ENCODE measurements around the gene PNMA6A. TPM values are rescaled to one million over a fixed set of nuclear protein-coding genes. Genes with fewer than 3 reads are reported as not detected.
"Not testable (repeated sequence)": the region's sequence is repeated elsewhere in the genome, so short reads cannot be mapped to it uniquely, and the experiment has no call there.

The PNMA6A gene
- total and polyA plus RNA-seq, 9 of the 15 experiments (the other 6 are each of a cell fraction or from before 2014, with no cell fraction given): 0.10 to 6.9 (median 1.3) TPM

DNA sequence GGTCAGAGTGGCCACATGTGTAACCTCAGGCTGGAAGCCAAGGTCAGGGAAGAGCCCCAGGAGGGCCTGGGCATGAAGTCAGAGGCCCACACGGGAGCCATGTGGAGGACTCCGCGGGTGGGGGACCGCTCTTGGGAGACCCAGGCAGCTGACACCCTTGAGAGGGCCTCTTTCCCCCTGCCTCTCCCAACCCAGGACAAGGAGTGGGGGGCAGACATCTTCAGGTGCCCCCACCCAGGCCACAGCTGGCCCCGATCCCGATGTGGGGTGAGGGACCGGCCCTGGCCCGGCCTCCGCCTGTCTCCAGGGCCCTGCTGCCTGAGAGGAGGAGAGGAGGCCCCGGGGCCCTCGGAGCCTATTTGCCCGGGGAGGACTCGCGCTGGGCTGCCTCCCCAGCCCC, 3.1 kb downstream of the PNMA6A start (continued):
- TF ChIP-seq, protein P1, sequence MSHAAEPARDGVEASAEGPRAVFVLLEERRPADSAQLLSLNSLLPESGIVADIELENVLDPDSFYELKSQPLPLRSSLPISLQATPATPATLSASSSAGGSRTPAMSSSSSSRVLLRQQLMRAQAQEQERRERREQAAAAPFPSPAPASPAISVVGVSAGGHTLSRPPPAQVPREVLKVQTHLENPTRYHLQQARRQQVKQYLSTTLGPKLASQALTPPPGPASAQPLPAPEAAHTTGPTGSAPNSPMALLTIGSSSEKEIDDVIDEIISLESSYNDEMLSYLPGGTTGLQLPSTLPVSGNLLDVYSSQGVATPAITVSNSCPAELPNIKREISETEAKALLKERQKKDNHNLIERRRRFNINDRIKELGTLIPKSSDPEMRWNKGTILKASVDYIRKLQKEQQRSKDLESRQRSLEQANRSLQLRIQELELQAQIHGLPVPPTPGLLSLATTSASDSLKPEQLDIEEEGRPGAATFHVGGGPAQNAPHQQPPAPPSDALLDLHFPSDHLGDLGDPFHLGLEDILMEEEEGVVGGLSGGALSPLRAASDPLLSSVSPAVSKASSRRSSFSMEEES (CRISPR knock-in tag; IDR thresholded peaks at IDR 0.05): no peak
- TF ChIP-seq PTTG1 (tag; IDR thresholded peaks at IDR 0.05; ENCODE audit: low read depth) (no peak), MBD2 (IDR thresholded peaks at IDR 0.05; ENCODE audit: borderline replicate concordance, low read depth) (no peak), GABPB2 (CRISPR knock-in tag; conservative IDR thresholded peaks at IDR 0.05) (no peak), EP400 (IDR thresholded peaks at IDR 0.05) (no peak), EGR1 (conservative IDR thresholded peaks at IDR 0.05) (no peak)
- TF ChIP-seq, protein P2, sequence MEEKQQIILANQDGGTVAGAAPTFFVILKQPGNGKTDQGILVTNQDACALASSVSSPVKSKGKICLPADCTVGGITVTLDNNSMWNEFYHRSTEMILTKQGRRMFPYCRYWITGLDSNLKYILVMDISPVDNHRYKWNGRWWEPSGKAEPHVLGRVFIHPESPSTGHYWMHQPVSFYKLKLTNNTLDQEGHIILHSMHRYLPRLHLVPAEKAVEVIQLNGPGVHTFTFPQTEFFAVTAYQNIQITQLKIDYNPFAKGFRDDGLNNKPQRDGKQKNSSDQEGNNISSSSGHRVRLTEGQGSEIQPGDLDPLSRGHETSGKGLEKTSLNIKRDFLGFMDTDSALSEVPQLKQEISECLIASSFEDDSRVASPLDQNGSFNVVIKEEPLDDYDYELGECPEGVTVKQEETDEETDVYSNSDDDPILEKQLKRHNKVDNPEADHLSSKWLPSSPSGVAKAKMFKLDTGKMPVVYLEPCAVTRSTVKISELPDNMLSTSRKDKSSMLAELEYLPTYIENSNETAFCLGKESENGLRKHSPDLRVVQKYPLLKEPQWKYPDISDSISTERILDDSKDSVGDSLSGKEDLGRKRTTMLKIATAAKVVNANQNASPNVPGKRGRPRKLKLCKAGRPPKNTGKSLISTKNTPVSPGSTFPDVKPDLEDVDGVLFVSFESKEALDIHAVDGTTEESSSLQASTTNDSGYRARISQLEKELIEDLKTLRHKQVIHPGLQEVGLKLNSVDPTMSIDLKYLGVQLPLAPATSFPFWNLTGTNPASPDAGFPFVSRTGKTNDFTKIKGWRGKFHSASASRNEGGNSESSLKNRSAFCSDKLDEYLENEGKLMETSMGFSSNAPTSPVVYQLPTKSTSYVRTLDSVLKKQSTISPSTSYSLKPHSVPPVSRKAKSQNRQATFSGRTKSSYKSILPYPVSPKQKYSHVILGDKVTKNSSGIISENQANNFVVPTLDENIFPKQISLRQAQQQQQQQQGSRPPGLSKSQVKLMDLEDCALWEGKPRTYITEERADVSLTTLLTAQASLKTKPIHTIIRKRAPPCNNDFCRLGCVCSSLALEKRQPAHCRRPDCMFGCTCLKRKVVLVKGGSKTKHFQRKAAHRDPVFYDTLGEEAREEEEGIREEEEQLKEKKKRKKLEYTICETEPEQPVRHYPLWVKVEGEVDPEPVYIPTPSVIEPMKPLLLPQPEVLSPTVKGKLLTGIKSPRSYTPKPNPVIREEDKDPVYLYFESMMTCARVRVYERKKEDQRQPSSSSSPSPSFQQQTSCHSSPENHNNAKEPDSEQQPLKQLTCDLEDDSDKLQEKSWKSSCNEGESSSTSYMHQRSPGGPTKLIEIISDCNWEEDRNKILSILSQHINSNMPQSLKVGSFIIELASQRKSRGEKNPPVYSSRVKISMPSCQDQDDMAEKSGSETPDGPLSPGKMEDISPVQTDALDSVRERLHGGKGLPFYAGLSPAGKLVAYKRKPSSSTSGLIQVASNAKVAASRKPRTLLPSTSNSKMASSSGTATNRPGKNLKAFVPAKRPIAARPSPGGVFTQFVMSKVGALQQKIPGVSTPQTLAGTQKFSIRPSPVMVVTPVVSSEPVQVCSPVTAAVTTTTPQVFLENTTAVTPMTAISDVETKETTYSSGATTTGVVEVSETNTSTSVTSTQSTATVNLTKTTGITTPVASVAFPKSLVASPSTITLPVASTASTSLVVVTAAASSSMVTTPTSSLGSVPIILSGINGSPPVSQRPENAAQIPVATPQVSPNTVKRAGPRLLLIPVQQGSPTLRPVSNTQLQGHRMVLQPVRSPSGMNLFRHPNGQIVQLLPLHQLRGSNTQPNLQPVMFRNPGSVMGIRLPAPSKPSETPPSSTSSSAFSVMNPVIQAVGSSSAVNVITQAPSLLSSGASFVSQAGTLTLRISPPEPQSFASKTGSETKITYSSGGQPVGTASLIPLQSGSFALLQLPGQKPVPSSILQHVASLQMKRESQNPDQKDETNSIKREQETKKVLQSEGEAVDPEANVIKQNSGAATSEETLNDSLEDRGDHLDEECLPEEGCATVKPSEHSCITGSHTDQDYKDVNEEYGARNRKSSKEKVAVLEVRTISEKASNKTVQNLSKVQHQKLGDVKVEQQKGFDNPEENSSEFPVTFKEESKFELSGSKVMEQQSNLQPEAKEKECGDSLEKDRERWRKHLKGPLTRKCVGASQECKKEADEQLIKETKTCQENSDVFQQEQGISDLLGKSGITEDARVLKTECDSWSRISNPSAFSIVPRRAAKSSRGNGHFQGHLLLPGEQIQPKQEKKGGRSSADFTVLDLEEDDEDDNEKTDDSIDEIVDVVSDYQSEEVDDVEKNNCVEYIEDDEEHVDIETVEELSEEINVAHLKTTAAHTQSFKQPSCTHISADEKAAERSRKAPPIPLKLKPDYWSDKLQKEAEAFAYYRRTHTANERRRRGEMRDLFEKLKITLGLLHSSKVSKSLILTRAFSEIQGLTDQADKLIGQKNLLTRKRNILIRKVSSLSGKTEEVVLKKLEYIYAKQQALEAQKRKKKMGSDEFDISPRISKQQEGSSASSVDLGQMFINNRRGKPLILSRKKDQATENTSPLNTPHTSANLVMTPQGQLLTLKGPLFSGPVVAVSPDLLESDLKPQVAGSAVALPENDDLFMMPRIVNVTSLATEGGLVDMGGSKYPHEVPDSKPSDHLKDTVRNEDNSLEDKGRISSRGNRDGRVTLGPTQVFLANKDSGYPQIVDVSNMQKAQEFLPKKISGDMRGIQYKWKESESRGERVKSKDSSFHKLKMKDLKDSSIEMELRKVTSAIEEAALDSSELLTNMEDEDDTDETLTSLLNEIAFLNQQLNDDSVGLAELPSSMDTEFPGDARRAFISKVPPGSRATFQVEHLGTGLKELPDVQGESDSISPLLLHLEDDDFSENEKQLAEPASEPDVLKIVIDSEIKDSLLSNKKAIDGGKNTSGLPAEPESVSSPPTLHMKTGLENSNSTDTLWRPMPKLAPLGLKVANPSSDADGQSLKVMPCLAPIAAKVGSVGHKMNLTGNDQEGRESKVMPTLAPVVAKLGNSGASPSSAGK (IDR thresholded peaks at IDR 0.05): no peak

DNA sequence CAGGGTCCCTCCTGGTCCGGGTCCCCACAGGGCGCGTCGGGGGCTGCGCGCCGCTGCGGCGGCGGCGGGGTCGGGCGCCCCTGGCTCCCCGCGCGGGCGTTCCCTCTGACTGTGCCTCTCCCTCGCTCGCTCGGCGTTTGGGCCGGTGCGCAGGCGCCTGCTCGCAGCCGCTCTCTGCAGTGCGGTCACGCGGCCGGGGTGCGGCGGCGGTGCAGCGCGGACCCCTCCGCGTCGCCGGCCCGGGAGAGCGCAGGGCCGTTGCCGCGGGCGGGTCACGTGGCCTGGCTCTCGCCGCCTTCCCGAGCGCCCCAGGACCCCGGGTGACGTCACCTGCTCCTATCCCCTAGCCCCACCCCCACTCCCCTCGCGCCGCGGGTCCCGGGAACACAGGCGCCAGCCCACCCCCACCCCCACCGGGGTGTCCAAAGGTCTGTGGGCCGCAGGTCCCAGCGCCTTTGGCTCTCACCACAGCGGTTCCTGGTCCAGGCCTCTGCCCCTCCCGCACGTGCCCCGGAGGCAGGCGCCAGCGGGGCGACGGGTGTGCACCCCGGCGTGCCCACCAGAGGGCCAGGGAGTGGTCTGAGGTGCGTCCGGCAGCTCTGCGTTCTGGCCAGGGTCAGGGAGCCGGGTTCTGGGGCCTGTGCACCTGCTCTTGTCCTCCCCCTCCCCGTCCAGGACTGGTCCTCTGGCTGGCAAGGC, 5.3 kb downstream of the PNMA6A start:
- H3K27me3 ChIP-seq (ENCODE audit: control insufficient read depth in 2 of 2, insufficient read depth in 2 of 2, low read length in 2 of 2); CTCF ChIA-PET (ENCODE audit: low intra/inter-chr PET ratio); H3K79me2 ChIP-seq (ENCODE audit: control insufficient read depth, insufficient read depth, low read length); H3K9me3 ChIP-seq (replicated peaks; ENCODE audit: control insufficient read depth, insufficient read depth, low read depth, low read length); BruUV-seq (replicated peaks); H2AFZ ChIP-seq (ENCODE audit: low read depth, low read length); H3K9ac ChIP-seq (ENCODE audit: insufficient read depth in 1 of 2, low read depth in 2 of 2, low read length in 2 of 2); H3K9me1 ChIP-seq (ENCODE audit: control insufficient read depth, insufficient read depth, low read length); DNase-seq (ENCODE audit: extremely low read depth in 1 of 4, low spot score in 3 of 4); H3K4me3 ChIP-seq; intact Hi-C loops (cut with micrococcal nuclease); H4K20me1 ChIP-seq (replicated peaks; ENCODE audit: control insufficient read depth, insufficient read depth, low read length); FAIRE-seq; in situ Hi-C loops (cut with MboI); H3K27ac ChIP-seq (ENCODE audit: extremely low read depth, low read depth, low read length); H3K36me3 ChIP-seq (ENCODE audit: control insufficient read depth, insufficient read depth, low read length); POLR2A ChIA-PET; H3K4me2 ChIP-seq (ENCODE audit: insufficient read depth, low read length): not testable (repeated sequence)
- WGBS (ENCODE audit: insufficient coverage, low coverage, missing lambda C conversion rate): no CpG with 5 or more reads among the region's 76 CpGs
- peak; percentile 93 for ATAC-seq
- H3K4me1 ChIP-seq (replicated peaks in 1 of 2; ENCODE audit: control insufficient read depth in 2 of 2, insufficient read depth in 2 of 2, low read length in 2 of 2): peaks cover 0 to 12% of the 10 kb centered on the region in 2 experiments; a peak in 2 of 5 replicates
